Lower lobe of right lung (tissue), 2 donors: ENCODE data around the gene OSBPL5. TPM values are rescaled to one million over a fixed set of nuclear protein-coding genes. Genes with fewer than 3 reads are reported as not detected.

Source experiments
- ATAC-seq, 2 donors: fragments of 200-7000 bp; cut with Tn5 transposase; one replicate each; pipeline ENCODE4 v1.9.1; 2020 to 2022; ENCODE audit warnings: mild to moderate bottlenecking in 2 of 2, moderate library complexity in 2 of 2
- DNase-seq: peaks from one replicate; pipeline ENCODE4 v3.0.0-alpha.2; 2020
- H3K27ac ChIP-seq: fragments of 200-600 bp; one replicate; pipeline ENCODE4 v1.8.0; 2022
- H3K27me3 ChIP-seq: fragments of 200-600 bp; one replicate; pipeline ENCODE4 v1.8.0; 2022; ENCODE audit warnings: low read depth
- H3K36me3 ChIP-seq: fragments of 200-600 bp; one replicate; pipeline ENCODE4 v1.8.0; 2022; ENCODE audit warnings: mild to moderate bottlenecking
- H3K4me1 ChIP-seq: fragments of 200-600 bp; one replicate; pipeline ENCODE4 v1.8.0; 2022
- H3K4me3 ChIP-seq: fragments of 200-600 bp; one replicate; pipeline ENCODE4 v1.8.0; 2022; ENCODE audit warnings: mild to moderate bottlenecking
- H3K9me3 ChIP-seq: fragments of 200-600 bp; one replicate; pipeline ENCODE4 v1.8.0; 2022
- CTCF ChIP-seq: fragments of 200-600 bp; IDR thresholded peaks from one replicate; pipeline ENCODE4 v1.8.0; 2022; ENCODE audit warnings: antibody characterized with exemption, mild to moderate bottlenecking
- intact Hi-C: fragments of 100-400 bp; cut with DNase I; formaldehyde crosslinking; loops from one replicate; pipeline ENCODE4 v1.11.0; 2022
- total RNA-seq: library from RNA; stranded (reverse); fragmentation: NEBNext Ultra II Directional; extraction: Animal tissue kit (Norgen Biotek cat#: 25700); gene quantifications from one replicate; pipeline ENCODE4 v1.2.1, GENCODE V29; 2021
- donor health status: DM: no; HTN: yes; CAD: no; lungs with severe emphysema.

The OSBPL5 gene
- total RNA-seq, 1 donor from 2014 or later = 46.2 TPM

GRCh38 chr11:3080733-3081385 lies 84.3 kb downstream of the OSBPL5 start:
- intact Hi-C loops = no loop called here
- H3K27ac ChIP-seq = no peak overlapping the region
- H3K36me3 ChIP-seq = no peaks in the 10 kb centered on the region
- H3K27me3 ChIP-seq = no peaks in the 10 kb centered on the region
- no peak for TF ChIP-seq CTCF
- DNase-seq = no peak
- ATAC-seq = no peak
- H3K9me3 ChIP-seq = no peaks in the 10 kb centered on the region
- no peaks in the 10 kb centered on the region for H3K4me1 ChIP-seq
- no peak overlapping the region for H3K4me3 ChIP-seq

- intact Hi-C loops = no loop called here
- Histone ChIP-seq H3K9me3 (no peaks in the 10 kb centered on the region), H3K27ac (no peak overlapping the region), H3K36me3 (no peaks in the 10 kb centered on the region), H3K27me3 (no peaks in the 10 kb centered on the region), H3K4me3 (no peak overlapping the region), H3K4me1 (no peaks in the 10 kb centered on the region)
- no peak for DNase-seq
- no peak for TF ChIP-seq CTCF
- ATAC-seq = no peak
Observed at GRCh38 chr11:3080104-3080503, 85.0 kb downstream of the OSBPL5 start.

- Histone ChIP-seq H3K27me3 (no peaks in the 10 kb centered on the region), H3K4me3 (no peak overlapping the region), H3K36me3 (no peaks in the 10 kb centered on the region), H3K4me1 (no peaks in the 10 kb centered on the region), H3K9me3 (no peaks in the 10 kb centered on the region), H3K27ac (no peak overlapping the region)
- no peak for TF ChIP-seq CTCF
- DNase-seq (no peak), ATAC-seq (no peak)
- intact Hi-C loops = no loop called here
Observed at GRCh38 chr11:3077846-3078440, 87.2 kb downstream of the OSBPL5 start.

GRCh38 chr11:3077189-3077836 lies 87.8 kb downstream of the OSBPL5 start:
- H3K36me3 ChIP-seq = no peaks in the 10 kb centered on the region
- no peaks in the 10 kb centered on the region for H3K27me3 ChIP-seq
- no peak for DNase-seq
- H3K27ac ChIP-seq = no peak overlapping the region
- no peak for ATAC-seq
- TF ChIP-seq CTCF = no peak
- intact Hi-C loops = no loop called here
- H3K4me1 ChIP-seq = no peaks in the 10 kb centered on the region
- H3K4me3 ChIP-seq = no peak overlapping the region
- H3K9me3 ChIP-seq = no peaks in the 10 kb centered on the region

- no peak overlapping the region for H3K4me3 ChIP-seq
- H3K36me3 ChIP-seq = no peaks in the 10 kb centered on the region
- TF ChIP-seq CTCF = no peak
- no peak for DNase-seq
- no peaks in the 10 kb centered on the region for H3K9me3 ChIP-seq
- no peak for ATAC-seq
- H3K4me1 ChIP-seq = no peaks in the 10 kb centered on the region
- intact Hi-C loops = no loop called here
- H3K27ac ChIP-seq = no peak overlapping the region
- H3K27me3 ChIP-seq = no peaks in the 10 kb centered on the region
Observed at GRCh38 chr11:3074912-3075589, 90.1 kb downstream of the OSBPL5 start.
